ENCODE results near the gene TMC2.
"Not testable (repeated sequence)": the region's sequence is repeated elsewhere in the genome, so short reads cannot be mapped to it uniquely, and the experiment has no call there.

Gene TMC2

DNA sequence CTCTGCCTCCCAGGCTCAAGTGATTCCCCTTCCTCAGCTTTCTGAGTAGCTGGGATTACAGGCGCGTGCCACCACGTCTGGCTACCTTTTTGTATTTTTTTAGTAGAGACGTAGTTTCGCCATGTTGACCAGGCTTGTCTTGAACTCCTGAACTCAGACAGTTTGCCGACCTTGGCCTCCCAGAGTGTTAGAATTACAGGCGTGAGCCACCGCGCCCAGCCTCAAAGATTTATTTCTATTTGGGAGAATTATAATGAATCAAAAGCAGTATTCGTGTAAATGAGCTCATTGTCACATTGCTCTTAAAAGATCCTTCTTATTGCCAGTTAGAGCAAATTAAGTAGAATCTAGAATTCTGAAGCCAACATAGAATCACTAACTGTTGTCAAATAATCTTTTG, 18.3 kb upstream of the TMC2 start:
- H3K36me3 ChIP-seq (ENCODE audit: control insufficient read depth, insufficient read depth, low read length), result no peaks in the 10 kb centered on the region
- no peaks in the 10 kb centered on the region for H3K9me3 ChIP-seq (ENCODE audit: control insufficient read depth, low read length)
- no peaks in the 10 kb centered on the region for H3K27me3 ChIP-seq (ENCODE audit: control insufficient read depth, insufficient read depth, low read length)
- peaks cover 4% of the 10 kb centered on the region for H3K4me1 ChIP-seq (ENCODE audit: control insufficient read depth, insufficient read depth, low read length)
- H3K9ac ChIP-seq (ENCODE audit: low read length), result no peak overlapping the region
- H3K4me3 ChIP-seq (ENCODE audit: low read length), result no peak overlapping the region

- H3K4me1 ChIP-seq (ENCODE audit: control insufficient read depth, insufficient read depth, low read length), result peaks cover 4% of the 10 kb centered on the region
- no peaks in the 10 kb centered on the region for H3K36me3 ChIP-seq (ENCODE audit: control insufficient read depth, insufficient read depth, low read length)
- no peaks in the 10 kb centered on the region for H3K9me3 ChIP-seq (ENCODE audit: control insufficient read depth, low read length)
- no peaks in the 10 kb centered on the region for H3K27me3 ChIP-seq (ENCODE audit: control insufficient read depth, insufficient read depth, low read length)
- H3K9ac ChIP-seq (ENCODE audit: low read length), result no peak overlapping the region
- no peak overlapping the region for H3K4me3 ChIP-seq (ENCODE audit: low read length)
These were observed 17.8 kb upstream of the TMC2 start for GRCh38 chr20:2518558-2518957.

- Histone ChIP-seq H3K4me1 (ENCODE audit: control insufficient read depth, insufficient read depth, low read length) (peaks cover 10% of the 10 kb centered on the region), H3K27me3 (ENCODE audit: control insufficient read depth, insufficient read depth, low read length) (no peaks in the 10 kb centered on the region), H3K4me3 (ENCODE audit: low read length) (no peak overlapping the region), H3K36me3 (ENCODE audit: control insufficient read depth, insufficient read depth, low read length) (no peaks in the 10 kb centered on the region), H3K9me3 (ENCODE audit: control insufficient read depth, low read length) (no peaks in the 10 kb centered on the region), H3K9ac (ENCODE audit: low read length) (no peak overlapping the region)
These were observed 17.1 kb upstream of the TMC2 start for GRCh38 chr20:2519115-2519809.

DNA sequence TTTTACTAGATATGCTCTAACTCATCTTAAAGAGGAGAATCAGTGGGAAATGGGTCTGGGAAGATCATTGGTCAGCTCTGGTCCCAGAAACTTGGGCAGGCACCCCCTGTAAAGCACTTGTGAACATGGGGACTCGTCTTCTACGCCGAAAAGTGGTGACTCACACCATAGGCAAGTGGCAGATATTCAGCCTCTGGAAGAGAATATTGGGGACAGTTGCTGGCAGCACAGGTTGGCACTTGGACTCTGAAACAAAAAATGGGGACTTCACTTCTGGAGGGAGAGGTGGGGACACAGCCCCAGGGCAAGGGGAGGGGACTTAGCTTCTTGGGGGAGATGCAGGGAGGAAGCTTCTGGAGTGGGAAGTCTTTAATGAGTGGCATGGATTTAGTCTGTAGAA, 15.8 kb upstream of the TMC2 start:
- peaks cover 12% of the 10 kb centered on the region for H3K4me1 ChIP-seq (ENCODE audit: control insufficient read depth, insufficient read depth, low read length)
- H3K9ac ChIP-seq (ENCODE audit: low read length), result no peak overlapping the region
- H3K4me3 ChIP-seq (ENCODE audit: low read length), result no peak overlapping the region
- no peaks in the 10 kb centered on the region for H3K36me3 ChIP-seq (ENCODE audit: control insufficient read depth, insufficient read depth, low read length)
- no peaks in the 10 kb centered on the region for H3K27me3 ChIP-seq (ENCODE audit: control insufficient read depth, insufficient read depth, low read length)
- no peaks in the 10 kb centered on the region for H3K9me3 ChIP-seq (ENCODE audit: control insufficient read depth, low read length)

GRCh38 chr20:2521369-2522305, 14.7 kb upstream of the TMC2 start:
- no peaks in the 10 kb centered on the region for H3K9me3 ChIP-seq (ENCODE audit: control insufficient read depth, low read length)
- H3K36me3 ChIP-seq (ENCODE audit: control insufficient read depth, insufficient read depth, low read length), result no peaks in the 10 kb centered on the region
- H3K9ac ChIP-seq (ENCODE audit: low read length), result no peak overlapping the region
- H3K4me1 ChIP-seq (ENCODE audit: control insufficient read depth, insufficient read depth, low read length), result peaks cover 12% of the 10 kb centered on the region
- H3K4me3 ChIP-seq (ENCODE audit: low read length), result no peak overlapping the region
- H3K27me3 ChIP-seq (ENCODE audit: control insufficient read depth, insufficient read depth, low read length), result no peaks in the 10 kb centered on the region

GRCh38 chr20:2522826-2523429, 13.4 kb upstream of the TMC2 start:
- not testable (repeated sequence) for H3K9me3 ChIP-seq (ENCODE audit: control insufficient read depth, low read length); H3K9ac ChIP-seq (ENCODE audit: low read length); H3K4me3 ChIP-seq (ENCODE audit: low read length); H3K27me3 ChIP-seq (ENCODE audit: control insufficient read depth, insufficient read depth, low read length); H3K36me3 ChIP-seq (ENCODE audit: control insufficient read depth, insufficient read depth, low read length)
- peaks cover 12% of the 10 kb centered on the region for H3K4me1 ChIP-seq (ENCODE audit: control insufficient read depth, insufficient read depth, low read length)

GRCh38 chr20:2523919-2524708, 12.3 kb upstream of the TMC2 start:
- Histone ChIP-seq H3K4me3 (ENCODE audit: low read length) (peak overlapping the region; percentile 83), H3K9ac (ENCODE audit: low read length) (peak overlapping the region; percentile 99), H3K36me3 (ENCODE audit: control insufficient read depth, insufficient read depth, low read length) (no peaks in the 10 kb centered on the region), H3K4me1 (ENCODE audit: control insufficient read depth, insufficient read depth, low read length) (peaks cover 12% of the 10 kb centered on the region), H3K9me3 (ENCODE audit: control insufficient read depth, low read length) (no peaks in the 10 kb centered on the region), H3K27me3 (ENCODE audit: control insufficient read depth, insufficient read depth, low read length) (no peaks in the 10 kb centered on the region)

DNA sequence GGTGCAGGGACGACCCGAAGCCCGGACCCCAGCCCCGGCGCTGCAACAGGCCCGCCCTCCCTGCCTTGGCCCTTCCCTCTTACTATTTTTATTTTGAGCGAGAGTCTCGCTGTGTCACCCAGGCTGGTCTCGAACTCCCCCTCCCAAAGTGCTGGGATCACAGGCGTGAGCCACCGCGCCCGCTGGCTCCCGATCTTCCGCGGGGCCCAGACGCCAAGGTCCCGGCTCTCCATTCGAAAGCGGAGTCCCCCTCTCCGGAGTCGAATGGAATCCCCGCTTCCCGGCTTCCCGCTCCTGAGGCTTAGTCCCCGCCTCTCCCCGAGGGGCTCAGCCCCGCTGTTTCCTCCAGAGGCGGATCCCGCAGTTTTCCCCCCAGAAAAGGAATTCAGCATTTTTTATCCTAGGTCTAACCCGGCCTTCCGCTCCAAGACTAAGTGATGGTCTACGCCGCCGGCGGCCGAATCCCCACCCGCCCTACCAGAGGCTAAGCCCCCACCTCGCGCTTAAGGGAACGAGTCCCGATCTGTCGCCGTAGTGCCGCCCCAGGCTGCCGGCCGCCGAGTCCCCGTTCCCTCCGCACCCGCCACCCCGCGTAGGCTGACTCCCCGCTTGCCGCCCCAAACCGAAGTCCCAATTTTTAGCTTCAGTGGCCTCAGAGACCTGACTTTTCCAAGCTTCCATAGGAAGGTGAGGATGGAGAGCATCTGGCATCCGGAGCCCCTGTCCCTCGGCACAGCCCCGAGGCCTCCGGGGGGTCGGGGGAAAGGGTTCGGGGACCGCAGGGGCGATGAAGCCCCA, 11.5 kb upstream of the TMC2 start:
- Histone ChIP-seq H3K27me3 (ENCODE audit: control insufficient read depth, insufficient read depth, low read length) (no peaks in the 10 kb centered on the region), H3K4me3 (ENCODE audit: low read length) (peak overlapping the region; percentile 83), H3K36me3 (ENCODE audit: control insufficient read depth, insufficient read depth, low read length) (no peaks in the 10 kb centered on the region), H3K4me1 (ENCODE audit: control insufficient read depth, insufficient read depth, low read length) (peaks cover 12% of the 10 kb centered on the region), H3K9me3 (ENCODE audit: control insufficient read depth, low read length) (no peaks in the 10 kb centered on the region), H3K9ac (ENCODE audit: low read length) (peak overlapping the region; percentile 99)

GRCh38 chr20:2526218-2526583, 10.2 kb upstream of the TMC2 start:
- H3K27me3 ChIP-seq (ENCODE audit: control insufficient read depth, insufficient read depth, low read length); H3K9me3 ChIP-seq (ENCODE audit: control insufficient read depth, low read length); H3K4me3 ChIP-seq (ENCODE audit: low read length); H3K9ac ChIP-seq (ENCODE audit: low read length); H3K36me3 ChIP-seq (ENCODE audit: control insufficient read depth, insufficient read depth, low read length): not testable (repeated sequence)
- peaks cover 12% of the 10 kb centered on the region for H3K4me1 ChIP-seq (ENCODE audit: control insufficient read depth, insufficient read depth, low read length)

DNA sequence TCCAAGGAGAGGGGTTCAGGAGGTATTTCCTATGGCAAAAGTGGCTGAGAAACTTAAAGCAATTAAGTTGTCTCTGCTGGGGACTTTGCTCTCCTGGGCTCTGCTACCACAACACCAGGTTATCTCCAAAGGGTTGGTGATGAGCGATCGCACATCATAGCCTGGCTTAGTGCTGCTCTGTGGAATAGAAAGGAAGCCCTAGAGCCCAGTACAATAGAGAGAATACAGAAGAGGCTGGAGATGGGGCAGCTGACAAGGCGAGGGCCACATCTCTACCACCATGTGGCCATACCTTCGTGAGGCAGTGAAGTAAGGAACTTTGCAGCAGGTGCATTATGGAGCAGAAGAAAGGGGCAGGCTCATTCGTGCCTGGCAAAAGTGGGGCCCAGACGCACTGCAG, 8.6 kb upstream of the TMC2 start:
- H3K27me3 ChIP-seq (ENCODE audit: control insufficient read depth, insufficient read depth, low read length), result peaks cover 3% of the 10 kb centered on the region
- no peaks in the 10 kb centered on the region for H3K9me3 ChIP-seq (ENCODE audit: control insufficient read depth, low read length)
- H3K36me3 ChIP-seq (ENCODE audit: control insufficient read depth, insufficient read depth, low read length), result no peaks in the 10 kb centered on the region
- H3K4me3 ChIP-seq (ENCODE audit: low read length), result no peak overlapping the region
- no peak overlapping the region for H3K9ac ChIP-seq (ENCODE audit: low read length)
- peaks cover 8% of the 10 kb centered on the region for H3K4me1 ChIP-seq (ENCODE audit: control insufficient read depth, insufficient read depth, low read length)

DNA sequence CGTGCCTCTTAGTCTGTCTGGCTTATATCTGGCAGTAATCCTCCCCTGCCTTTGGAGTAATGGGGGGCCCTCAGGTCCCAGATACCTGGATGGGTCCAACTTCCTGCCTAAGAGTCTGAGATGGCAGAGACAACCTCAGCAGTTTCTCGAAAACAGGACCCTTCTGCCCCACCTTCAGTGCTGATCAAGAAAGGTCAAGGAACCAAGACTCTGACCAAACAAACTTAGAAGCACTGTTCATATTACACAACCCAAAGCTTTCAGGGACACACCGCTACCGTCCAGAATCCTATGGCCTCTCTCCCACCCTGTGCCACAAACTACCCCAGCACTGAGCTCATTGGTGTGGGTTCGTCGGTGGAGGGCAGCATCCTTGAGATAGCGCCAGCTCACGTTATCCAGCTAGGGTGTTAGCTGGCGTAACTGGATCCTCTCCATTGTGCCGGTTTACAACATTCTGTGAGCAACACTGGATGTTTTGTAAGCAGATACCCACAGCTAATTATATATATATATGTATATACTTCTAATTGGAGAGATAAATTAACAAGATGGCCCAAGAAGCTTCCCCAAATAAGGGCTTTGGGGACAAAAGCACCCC, 7.6 kb upstream of the TMC2 start:
- Histone ChIP-seq H3K36me3 (ENCODE audit: control insufficient read depth, insufficient read depth, low read length) (no peaks in the 10 kb centered on the region), H3K27me3 (ENCODE audit: control insufficient read depth, insufficient read depth, low read length) (peaks cover 11% of the 10 kb centered on the region), H3K4me1 (ENCODE audit: control insufficient read depth, insufficient read depth, low read length) (peaks cover 7% of the 10 kb centered on the region), H3K9me3 (ENCODE audit: control insufficient read depth, low read length) (no peaks in the 10 kb centered on the region), H3K9ac (ENCODE audit: low read length) (no peak overlapping the region), H3K4me3 (ENCODE audit: low read length) (no peak overlapping the region)

Data from mucosa of stomach (tissue), 1 donor.